H7 (cell line): Measurements from ENCODE around the gene BAIAP2L2. TPM values are rescaled to one million over a fixed set of nuclear protein-coding genes. Genes with fewer than 3 reads are reported as not detected.
A peak's percentile ranks its signal among the peaks of the same experiment; 100 is the strongest.
"Not testable (repeated sequence)": the region's sequence is repeated elsewhere in the genome, so short reads cannot be mapped to it uniquely, and the experiment has no call there.

Experiments
- DNase-seq: peaks from one replicate; pipeline ENCODE4 v3.0.0; 2012
- H3K27me3 ChIP-seq: 2 replicates; pipeline ENCODE4 v1.6.0; 2011; ENCODE audit warnings: mild to moderate bottlenecking, low read length; ENCODE audit not compliant: control insufficient read depth, insufficient read depth
- H3K36me3 ChIP-seq: replicated peaks from 2 replicates; pipeline ENCODE4 v1.5.1; 2011; ENCODE audit warnings: low read length; ENCODE audit not compliant: control insufficient read depth, insufficient read depth
- H3K4me3 ChIP-seq: 2 replicates; pipeline ENCODE4 v1.5.1; 2011; ENCODE audit warnings: low read depth, mild to moderate bottlenecking, control low read depth, low read length, moderate library complexity; ENCODE audit not compliant: insufficient read depth
- total RNA-seq: library from RNA; depleted of rRNA; stranded (reverse); fragments of >200 nt; shearing (Covaris generic); gene quantifications from 2 replicates; pipeline ENCODE4 v1.2.3, GENCODE V29; 2014

Gene BAIAP2L2
- total RNA-seq, 1 experiment from 2014 or later = 1.0 TPM

- DNase-seq = peak; percentile 81
- H3K4me3 ChIP-seq = no peak within 1 kb of the TSS
- no peaks in the 10 kb centered on the region for H3K36me3 ChIP-seq
- peaks cover 5% of the 10 kb centered on the region; the same call in 1 of the 2 replicates for H3K27me3 ChIP-seq
Measured at GRCh38 chr22:38083931-38084631, 26.4 kb downstream of the BAIAP2L2 start, which contains the start of gene SLC16A8. TSS of gene SLC16A8 (minus strand) at chr22:38084184. CDS start at chr22:38082873, 1,311 bp downstream.

DNA sequence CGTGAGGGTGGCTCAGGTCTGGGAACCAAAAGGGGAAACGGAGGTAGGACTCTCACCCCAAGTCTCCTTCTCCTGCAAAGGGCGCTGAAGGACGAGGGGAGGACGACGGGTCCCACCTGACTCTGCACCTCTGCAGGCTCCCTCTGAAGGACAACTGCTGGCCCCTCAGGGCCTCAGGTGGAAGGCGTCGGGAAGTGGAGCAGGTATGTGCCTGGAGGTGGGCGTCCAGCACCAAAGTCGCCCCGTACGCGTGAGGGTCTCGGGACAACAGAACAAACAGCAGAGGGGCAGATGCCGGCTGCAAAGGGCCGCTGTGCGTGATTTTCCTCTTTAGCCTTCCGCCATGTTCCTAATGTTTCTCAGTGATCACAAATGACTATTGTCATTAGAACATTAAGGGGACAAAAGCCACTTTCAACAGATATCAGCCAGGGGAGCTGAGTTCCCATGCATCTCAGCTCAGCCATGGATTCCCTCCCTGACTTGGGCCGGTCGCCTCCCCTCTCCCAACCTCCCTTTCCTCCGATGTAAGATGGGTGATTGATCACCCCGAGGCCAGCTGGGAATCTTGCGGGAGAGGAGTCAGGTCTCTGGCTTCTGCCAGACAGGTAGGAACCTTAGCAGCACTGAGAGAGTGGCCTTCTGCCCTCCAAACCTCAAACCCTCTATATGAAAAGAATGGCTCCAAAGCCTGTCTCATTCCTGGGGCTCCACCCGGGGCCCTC is 27.3 kb downstream of the BAIAP2L2 start:
- H3K4me3 ChIP-seq = no peak overlapping the region
- H3K27me3 ChIP-seq = peaks cover 5% of the 10 kb centered on the region; the same call in 1 of the 2 replicates
- DNase-seq = peak; percentile 51
- no peaks in the 10 kb centered on the region for H3K36me3 ChIP-seq

DNA sequence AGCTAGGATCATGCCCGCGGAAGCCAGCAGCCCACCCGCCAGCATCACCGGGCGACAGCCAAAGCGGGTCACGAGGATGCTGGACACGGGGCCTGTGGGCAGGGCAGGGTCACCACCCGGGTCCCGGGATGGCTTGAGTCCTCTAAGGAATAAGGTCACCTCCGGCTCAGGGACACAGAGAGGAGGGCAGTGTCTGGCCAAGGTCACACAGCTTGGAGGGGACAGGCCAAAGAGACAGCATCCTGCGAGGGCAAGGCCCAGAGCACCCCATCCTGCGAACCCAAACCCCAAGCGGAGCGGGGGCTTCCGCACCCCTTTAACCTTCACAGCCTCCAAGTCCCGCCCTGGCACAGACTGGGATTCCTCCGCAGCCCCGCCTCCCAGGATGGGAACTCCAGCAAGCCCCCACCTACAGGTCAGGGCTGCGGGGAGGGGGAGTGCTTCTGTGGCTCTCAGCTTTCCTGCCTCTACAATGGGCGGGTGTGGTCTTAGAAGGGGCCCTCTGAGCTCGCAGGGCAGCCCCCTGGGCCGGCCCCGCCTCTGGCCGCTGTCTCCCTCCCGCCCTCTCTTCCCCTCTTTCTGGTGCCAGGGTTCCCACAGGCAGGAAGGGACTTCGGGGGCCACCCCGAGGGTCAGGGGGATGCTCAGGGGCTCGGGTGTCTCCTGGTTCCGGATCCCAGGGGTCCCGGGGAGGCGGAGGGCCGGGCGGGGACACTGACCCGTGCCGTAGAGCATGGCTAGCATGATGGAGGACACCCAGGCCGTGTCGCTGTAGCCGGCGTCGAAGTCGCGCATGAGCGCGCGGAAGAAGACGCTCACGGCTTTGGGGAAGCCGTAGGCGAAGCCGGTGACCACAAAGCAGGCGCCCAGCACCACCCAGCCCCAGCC is 28.3 kb downstream of the BAIAP2L2 start:
- no peak overlapping the region for H3K4me3 ChIP-seq
- peak; percentile 76 for DNase-seq
- H3K36me3 ChIP-seq = no peaks in the 10 kb centered on the region
- peaks cover 5% of the 10 kb centered on the region; the same call in 1 of the 2 replicates for H3K27me3 ChIP-seq

DNA sequence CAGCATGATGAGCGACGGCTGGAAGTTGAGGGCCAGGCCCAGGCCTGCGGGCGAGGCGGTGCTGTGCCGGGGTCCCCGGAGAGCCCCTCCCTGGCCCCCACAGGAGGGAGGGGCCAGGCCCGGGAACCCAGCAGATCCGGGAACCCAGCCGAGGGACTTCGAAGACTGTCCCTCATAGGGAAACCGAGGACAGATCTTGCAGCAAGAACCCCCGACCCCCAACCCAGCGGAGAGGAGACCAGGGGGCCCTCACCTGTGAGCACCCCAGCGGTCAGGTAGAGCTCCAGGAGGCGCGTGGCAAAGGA is 28.9 kb downstream of the BAIAP2L2 start:
- peak overlapping the region; percentile 10; the same call in 1 of the 2 replicates for H3K4me3 ChIP-seq
- H3K27me3 ChIP-seq = peaks cover 5% of the 10 kb centered on the region; the same call in 1 of the 2 replicates
- DNase-seq = no peak

GRCh38 chr22:38080850-38081635 is 29.4 kb downstream of the BAIAP2L2 start:
- Histone ChIP-seq H3K36me3 (no peaks in the 10 kb centered on the region), H3K4me3 (peak overlapping the region; percentile 26; the same call in 1 of the 2 replicates), H3K27me3 (peaks cover 5% of the 10 kb centered on the region; the same call in 1 of the 2 replicates)
- DNase-seq = peak; percentile 53

More for the DNA sequence above, 28.9 kb downstream of the BAIAP2L2 start:
- no peaks in the 10 kb centered on the region for H3K36me3 ChIP-seq

GRCh38 chr22:38080474-38080849 is 30.0 kb downstream of the BAIAP2L2 start:
- peak; percentile 39 for DNase-seq
- peaks cover 5% of the 10 kb centered on the region; the same call in 1 of the 2 replicates for H3K27me3 ChIP-seq
- peak overlapping the region; percentile 26; the same call in 1 of the 2 replicates for H3K4me3 ChIP-seq
- no peaks in the 10 kb centered on the region for H3K36me3 ChIP-seq

DNA sequence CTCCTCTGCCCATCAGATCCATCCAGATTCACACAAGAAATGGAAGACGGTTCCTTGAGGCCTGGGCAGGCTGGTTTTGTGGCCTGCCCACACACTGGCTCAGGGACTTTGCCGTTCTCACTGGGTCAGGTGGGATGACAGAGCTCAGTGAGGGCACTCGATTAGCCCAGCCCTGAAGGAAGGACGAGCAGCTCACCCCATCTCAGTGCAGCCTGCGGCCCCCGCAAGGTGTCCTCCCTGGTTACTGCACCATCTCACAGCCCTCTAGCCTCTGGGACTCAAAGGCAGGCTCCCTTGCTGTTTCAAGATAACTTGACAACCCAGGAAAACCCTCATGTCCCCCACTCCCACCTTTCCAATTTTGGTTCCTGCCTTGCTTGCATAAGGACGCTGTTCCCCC is 30.7 kb downstream of the BAIAP2L2 start:
- no peak for DNase-seq
- Histone ChIP-seq H3K27me3 (peaks cover 5% of the 10 kb centered on the region; the same call in 1 of the 2 replicates), H3K4me3 (no peak overlapping the region), H3K36me3 (no peaks in the 10 kb centered on the region)

- H3K27me3 ChIP-seq, H3K4me3 ChIP-seq, H3K36me3 ChIP-seq, DNase-seq: not testable (repeated sequence)
Measured at GRCh38 chr22:38079208-38079607, 31.3 kb downstream of the BAIAP2L2 start.

- peak; percentile 54 for DNase-seq
- Histone ChIP-seq H3K4me3 (no peak overlapping the region), H3K27me3 (peaks cover 5% of the 10 kb centered on the region; the same call in 1 of the 2 replicates), H3K36me3 (no peaks in the 10 kb centered on the region; the same call in 1 of the 2 replicates)
Measured at GRCh38 chr22:38078046-38078840, 32.2 kb downstream of the BAIAP2L2 start.

- H3K27me3 ChIP-seq = peaks cover 5% of the 10 kb centered on the region; the same call in 1 of the 2 replicates
- H3K4me3 ChIP-seq = no peak overlapping the region
- peaks cover 5% of the 10 kb centered on the region for H3K36me3 ChIP-seq
- DNase-seq = peak; percentile 52
Measured at GRCh38 chr22:38077595-38077994, 32.9 kb downstream of the BAIAP2L2 start.

DNA sequence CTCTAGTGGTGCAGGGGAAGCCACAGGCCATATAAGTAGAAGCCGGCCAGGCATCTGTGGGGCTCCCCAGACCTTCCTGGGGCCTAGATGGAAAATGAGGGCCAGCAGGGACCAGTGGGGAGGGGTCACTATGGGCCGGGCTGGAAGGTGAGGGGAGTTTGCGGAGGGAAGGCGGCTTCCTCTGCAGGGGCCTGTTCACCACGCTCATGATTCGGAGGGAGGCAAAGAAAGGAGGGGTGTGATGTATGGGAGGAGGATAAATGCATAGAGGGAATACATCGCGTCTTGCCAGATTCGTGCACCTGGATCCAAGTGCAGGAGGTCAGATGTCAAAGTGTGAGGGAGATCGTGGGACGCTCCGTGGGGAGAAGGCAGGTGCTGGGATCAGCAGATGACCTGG is 33.4 kb downstream of the BAIAP2L2 start:
- H3K27me3 ChIP-seq = peaks cover 5% of the 10 kb centered on the region; the same call in 1 of the 2 replicates
- no peak overlapping the region for H3K4me3 ChIP-seq
- DNase-seq = peak; percentile 48
- H3K36me3 ChIP-seq = peaks cover 6% of the 10 kb centered on the region

GRCh38 chr22:38075961-38076360 is 34.5 kb downstream of the BAIAP2L2 start:
- Histone ChIP-seq H3K4me3 (no peak overlapping the region), H3K36me3 (peaks cover 8% of the 10 kb centered on the region), H3K27me3 (no peaks in the 10 kb centered on the region; the same call in 1 of the 2 replicates)
- peak; percentile 45 for DNase-seq
